Astrocyte (in vitro differentiated cells and primary cell): ENCODE results near the gene RFTN1. TPM values are rescaled to one million over a fixed set of nuclear protein-coding genes. Genes with fewer than 3 reads are reported as not detected.

Source experiments
- DNase-seq: peaks from one replicate; pipeline ENCODE4 v3.0.0-alpha.2; 2010; ENCODE audit warnings: low read depth
- FAIRE-seq: peaks from 2 replicates; lab custom pipeline; 2011; peaks lifted over from hg19 to GRCh38; lab: Jason Lieb, UNC
- H2AFZ ChIP-seq: 2 replicates; pipeline ENCODE4 v1.6.0; 2012; ENCODE audit warnings: low read depth, low read length, inconsistent platforms
- H3K27ac ChIP-seq: 2 replicates; pipeline ENCODE4 v1.5.1; 2011; ENCODE audit warnings: low read depth, low read length, inconsistent platforms
- H3K27me3 ChIP-seq: 2 replicates; pipeline ENCODE4 v1.6.0; 2011; ENCODE audit warnings: low read length, inconsistent platforms; ENCODE audit not compliant: insufficient read depth
- H3K36me3 ChIP-seq: 2 replicates; pipeline ENCODE4 v1.5.1; 2011; ENCODE audit warnings: low read length, inconsistent platforms; ENCODE audit not compliant: insufficient read depth
- H3K4me1 ChIP-seq: 2 replicates; pipeline ENCODE4 v1.5.1; 2011; ENCODE audit warnings: low read length, inconsistent platforms; ENCODE audit not compliant: insufficient read depth
- H3K4me2 ChIP-seq: 2 replicates; pipeline ENCODE4 v1.6.0; 2012; ENCODE audit warnings: low read length, inconsistent platforms
- H3K4me3 ChIP-seq: 2 replicates; pipeline ENCODE4 v1.5.1; 2011; ENCODE audit warnings: low read depth, mild to moderate bottlenecking, low read length, inconsistent platforms; ENCODE audit not compliant: insufficient read depth
- H3K79me2 ChIP-seq: 2 replicates; pipeline ENCODE4 v1.6.0; 2012; ENCODE audit warnings: mild to moderate bottlenecking, low read length, inconsistent platforms; ENCODE audit not compliant: insufficient read depth
- H3K9ac ChIP-seq: 2 replicates; pipeline ENCODE4 v1.6.0; 2012; ENCODE audit warnings: mild to moderate bottlenecking, low read length, inconsistent platforms
- H3K9me3 ChIP-seq: 2 replicates; pipeline ENCODE4 v1.5.1; 2012; ENCODE audit warnings: low read depth, mild to moderate bottlenecking, low read length, inconsistent platforms; ENCODE audit not compliant: insufficient read depth
- H4K20me1 ChIP-seq: 2 replicates; pipeline ENCODE4 v1.6.0; 2012; ENCODE audit warnings: low read length, inconsistent platforms; ENCODE audit not compliant: insufficient read depth
- H3K27ac Mint-ChIP-seq: one replicate; pipeline ENCODE4 v1.8.0; 2021; ENCODE audit warnings: mild to moderate bottlenecking, mixed read lengths; ENCODE audit not compliant: unreplicated experiment
- H3K27me3 Mint-ChIP-seq: one replicate; pipeline ENCODE4 v1.8.0; 2021; ENCODE audit warnings: low read depth, mixed read lengths; ENCODE audit not compliant: unreplicated experiment
- H3K36me3 Mint-ChIP-seq: one replicate; pipeline ENCODE4 v1.8.0; 2021; ENCODE audit warnings: low read depth, mixed read lengths; ENCODE audit not compliant: unreplicated experiment
- H3K4me1 Mint-ChIP-seq: one replicate; pipeline ENCODE4 v1.8.0; 2021; ENCODE audit warnings: low read depth, mixed read lengths; ENCODE audit not compliant: unreplicated experiment
- H3K4me3 Mint-ChIP-seq: one replicate; pipeline ENCODE4 v1.8.0; 2021; ENCODE audit warnings: mild to moderate bottlenecking, moderate library complexity, mixed read lengths; ENCODE audit not compliant: unreplicated experiment
- H3K9me3 Mint-ChIP-seq: one replicate; pipeline ENCODE4 v1.8.0; 2021; ENCODE audit warnings: mild to moderate bottlenecking, mixed read lengths; ENCODE audit not compliant: unreplicated experiment
- EZH2 ChIP-seq: IDR thresholded peaks from 2 replicates; pipeline ENCODE4 v1.6.1; 2012; ENCODE audit warnings: mild to moderate bottlenecking, low read length, inconsistent platforms; ENCODE audit not compliant: insufficient read depth
- total RNA-seq: library from RNA; stranded (reverse); gene quantifications from 2 replicates; pipeline ENCODE4 v1.2.1, GENCODE V29; 2021
- TF ChIP-seq, protein P1 (sequence below): IDR thresholded peaks from 2 replicates; pipeline ENCODE4 v1.5.1; 2011; ENCODE audit warnings: low read depth, mild to moderate bottlenecking, inconsistent platforms, low read length, moderate library complexity; ENCODE audit not compliant: insufficient read depth

Gene RFTN1
- total RNA-seq, 1 donor from 2014 or later, result 49.5 TPM

DNA sequence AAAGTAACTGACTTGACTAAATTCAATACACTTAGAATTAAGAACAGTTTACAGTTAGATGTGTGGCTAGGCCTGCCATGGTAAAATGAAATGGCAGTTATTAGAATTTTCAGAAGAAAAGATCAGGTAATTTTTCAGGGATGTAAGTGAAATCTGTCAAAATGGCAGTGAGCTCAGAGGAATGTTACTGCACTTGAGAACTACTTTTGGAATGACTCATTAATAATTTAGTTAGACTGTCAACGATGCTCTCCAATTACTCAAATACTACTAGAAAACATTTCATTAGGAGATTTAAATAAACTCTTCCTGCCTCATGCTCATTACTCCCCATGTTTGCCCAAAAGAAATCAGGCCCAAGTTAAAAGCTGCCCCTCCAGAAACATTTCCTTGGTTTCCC, 84.4 kb downstream of the RFTN1 start:
- no peak overlapping the region for H3K27ac Mint-ChIP-seq
- Histone ChIP-seq H3K4me1 (peaks cover 10% of the 10 kb centered on the region), H2AFZ (no peak overlapping the region), H3K27me3 (no peaks in the 10 kb centered on the region), H4K20me1 (peaks cover 58% of the 10 kb centered on the region), H3K36me3 (peaks cover 3% of the 10 kb centered on the region), H3K9ac (no peak overlapping the region), H3K4me3 (no peak overlapping the region), H3K4me2 (no peak overlapping the region), H3K9me3 (no peaks in the 10 kb centered on the region), H3K79me2 (peaks cover 20% of the 10 kb centered on the region), H3K27ac (no peak overlapping the region)
- no peaks in the 10 kb centered on the region for H3K9me3 Mint-ChIP-seq
- no peak for TF ChIP-seq EZH2
- TF ChIP-seq, protein P1, sequence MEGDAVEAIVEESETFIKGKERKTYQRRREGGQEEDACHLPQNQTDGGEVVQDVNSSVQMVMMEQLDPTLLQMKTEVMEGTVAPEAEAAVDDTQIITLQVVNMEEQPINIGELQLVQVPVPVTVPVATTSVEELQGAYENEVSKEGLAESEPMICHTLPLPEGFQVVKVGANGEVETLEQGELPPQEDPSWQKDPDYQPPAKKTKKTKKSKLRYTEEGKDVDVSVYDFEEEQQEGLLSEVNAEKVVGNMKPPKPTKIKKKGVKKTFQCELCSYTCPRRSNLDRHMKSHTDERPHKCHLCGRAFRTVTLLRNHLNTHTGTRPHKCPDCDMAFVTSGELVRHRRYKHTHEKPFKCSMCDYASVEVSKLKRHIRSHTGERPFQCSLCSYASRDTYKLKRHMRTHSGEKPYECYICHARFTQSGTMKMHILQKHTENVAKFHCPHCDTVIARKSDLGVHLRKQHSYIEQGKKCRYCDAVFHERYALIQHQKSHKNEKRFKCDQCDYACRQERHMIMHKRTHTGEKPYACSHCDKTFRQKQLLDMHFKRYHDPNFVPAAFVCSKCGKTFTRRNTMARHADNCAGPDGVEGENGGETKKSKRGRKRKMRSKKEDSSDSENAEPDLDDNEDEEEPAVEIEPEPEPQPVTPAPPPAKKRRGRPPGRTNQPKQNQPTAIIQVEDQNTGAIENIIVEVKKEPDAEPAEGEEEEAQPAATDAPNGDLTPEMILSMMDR, result no peak
- peak; percentile 5 for FAIRE-seq
- DNase-seq, result peak; percentile 30
- no peak overlapping the region for H3K4me3 Mint-ChIP-seq
- peaks cover 28% of the 10 kb centered on the region for H3K36me3 Mint-ChIP-seq
- peaks cover 27% of the 10 kb centered on the region for H3K4me1 Mint-ChIP-seq
- H3K27me3 Mint-ChIP-seq, result no peaks in the 10 kb centered on the region

DNA sequence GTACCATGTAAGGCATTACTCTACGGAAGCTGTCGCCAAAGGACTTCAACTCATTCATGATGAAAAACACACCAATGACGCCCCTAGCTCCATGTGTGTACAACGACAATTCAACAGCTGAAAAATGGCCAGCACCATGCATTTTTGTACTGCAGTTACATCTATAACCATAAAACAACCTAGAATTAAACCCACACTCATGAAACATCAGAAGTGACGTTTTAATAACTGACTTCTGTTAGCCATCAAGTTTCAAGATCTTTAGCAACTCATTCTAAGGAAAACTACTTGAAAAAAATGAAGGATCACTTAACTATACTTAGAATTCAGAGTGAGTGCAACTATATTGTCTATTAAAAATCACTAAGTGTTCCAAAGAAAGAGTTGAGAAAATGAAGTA, 84.9 kb downstream of the RFTN1 start:
- Histone ChIP-seq H3K27me3 (no peaks in the 10 kb centered on the region), H3K9ac (no peak overlapping the region), H3K36me3 (peaks cover 3% of the 10 kb centered on the region), H3K79me2 (peaks cover 24% of the 10 kb centered on the region), H3K27ac (no peak overlapping the region), H3K4me1 (peaks cover 10% of the 10 kb centered on the region), H4K20me1 (peaks cover 58% of the 10 kb centered on the region), H2AFZ (no peak overlapping the region), H3K4me2 (no peak overlapping the region), H3K9me3 (no peaks in the 10 kb centered on the region), H3K4me3 (no peak overlapping the region)
- TF ChIP-seq EZH2, result no peak
- TF ChIP-seq, protein P1, result no peak
- Mint-ChIP-seq H3K4me3 (no peak overlapping the region), H3K4me1 (peaks cover 27% of the 10 kb centered on the region), H3K27me3 (no peaks in the 10 kb centered on the region), H3K27ac (no peak overlapping the region), H3K36me3 (peaks cover 28% of the 10 kb centered on the region), H3K9me3 (no peaks in the 10 kb centered on the region)
- DNase-seq (no peak), FAIRE-seq (no peak)

DNA sequence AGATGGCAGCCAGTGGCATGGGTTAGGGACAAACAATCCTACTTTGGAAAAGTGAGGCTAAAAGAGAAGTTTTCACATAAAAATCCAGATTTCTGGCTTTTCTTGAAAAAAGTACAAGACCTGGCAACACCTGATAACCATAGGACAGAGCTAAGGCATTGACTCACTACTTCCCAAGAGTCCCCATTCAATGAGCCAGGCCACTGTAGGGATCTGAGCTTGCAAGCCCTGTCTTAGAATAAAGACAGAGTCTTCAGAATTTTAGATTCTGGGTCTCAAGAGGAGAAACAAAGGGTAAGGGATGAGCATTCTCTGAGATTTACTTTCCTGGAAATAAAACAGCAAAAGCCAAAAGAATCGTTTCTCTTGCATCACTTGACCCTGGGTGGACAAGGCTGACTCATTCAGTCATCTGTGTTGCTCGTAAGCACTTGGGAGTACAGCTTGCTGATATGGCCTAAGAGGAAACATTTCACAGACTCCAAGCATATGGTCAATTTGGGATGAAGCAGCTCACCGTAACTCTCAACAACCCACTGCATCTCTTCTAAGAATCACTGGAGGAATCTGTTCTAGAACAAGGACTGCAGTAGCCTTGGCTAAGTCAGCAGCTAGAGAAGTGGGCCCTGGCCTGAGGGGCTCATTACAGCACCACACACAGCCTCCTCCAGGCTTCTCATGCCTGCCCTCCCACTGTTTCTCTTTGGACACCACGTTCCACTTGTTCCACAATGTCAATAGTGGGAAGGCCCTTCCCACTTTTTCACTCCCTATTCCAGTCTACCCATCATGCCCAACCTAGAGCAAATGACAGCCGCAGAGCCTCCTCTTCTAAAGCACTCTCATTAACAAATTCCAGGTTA, 86.2 kb downstream of the RFTN1 start:
- Mint-ChIP-seq H3K4me1 (peaks cover 27% of the 10 kb centered on the region), H3K27ac (peak overlapping the region; percentile 59), H3K36me3 (peaks cover 25% of the 10 kb centered on the region), H3K9me3 (no peaks in the 10 kb centered on the region), H3K27me3 (no peaks in the 10 kb centered on the region), H3K4me3 (no peak overlapping the region)
- no peak overlapping the region for H3K4me3 ChIP-seq
- no peaks in the 10 kb centered on the region for H3K27me3 ChIP-seq
- peak overlapping the region; percentile 48 for H3K27ac ChIP-seq
- peaks cover 24% of the 10 kb centered on the region for H3K79me2 ChIP-seq
- no peak overlapping the region for H2AFZ ChIP-seq
- peaks cover 10% of the 10 kb centered on the region for H3K4me1 ChIP-seq
- peak overlapping the region; percentile 32 for H3K4me2 ChIP-seq
- H4K20me1 ChIP-seq, result peaks cover 60% of the 10 kb centered on the region
- H3K9me3 ChIP-seq, result no peaks in the 10 kb centered on the region
- FAIRE-seq, result peak; percentile 47
- peaks cover 3% of the 10 kb centered on the region for H3K36me3 ChIP-seq
- TF ChIP-seq EZH2, result no peak
- no peak overlapping the region for H3K9ac ChIP-seq
- DNase-seq, result peak; percentile 95
